Hematopoietic multipotent progenitor cell treated with erythropoietin and hydrocortisone succinate and interleukin-3 and kit ligand, for 15 days (in vitro differentiated cells): ENCODE results near the gene CKS2.
"Not testable (repeated sequence)": the region's sequence is repeated elsewhere in the genome, so short reads cannot be mapped to it uniquely, and the experiment has no call there.

ENCODE experiments used
- DNase-seq: peaks from one replicate; pipeline ENCODE4 v3.0.0-alpha.2; 2015; ENCODE audit warnings: low spot score

The CKS2 gene

GRCh38 chr9:89311346-89312221 lies 589 bp downstream of the CKS2 start:
- DNase-seq = peak; percentile 17

GRCh38 chr9:89312222-89312571 lies 1.2 kb downstream of the CKS2 start:
- peak; percentile 68 for DNase-seq

GRCh38 chr9:89313842-89314241 lies 2.8 kb downstream of the CKS2 start:
- peak; percentile 16 for DNase-seq

GRCh38 chr9:89314955-89315354 lies 4.0 kb downstream of the CKS2 start:
- no peak for DNase-seq

- DNase-seq = no peak
These were observed 4.5 kb downstream of the CKS2 start for GRCh38 chr9:89315482-89315881.

GRCh38 chr9:89317282-89317681 lies 6.3 kb downstream of the CKS2 start:
- DNase-seq = no peak

GRCh38 chr9:89318123-89319014 lies 7.4 kb downstream of the CKS2 start, which contains the start of gene SECISBP2:
Gene SECISBP2, plus strand, starts transcription at chr9:89318500. Its CDS starts 77 bp downstream, at chr9:89318577.
- peak; percentile 92 for DNase-seq

GRCh38 chr9:89319015-89319905 lies 8.3 kb downstream of the CKS2 start:
- DNase-seq = peak; percentile 16

GRCh38 chr9:89323390-89323789 lies 12.4 kb downstream of the CKS2 start:
- no peak for DNase-seq

GRCh38 chr9:89325733-89326132 lies 14.7 kb downstream of the CKS2 start:
- no peak for DNase-seq

GRCh38 chr9:89328064-89328463 lies 17.1 kb downstream of the CKS2 start:
- DNase-seq = no peak

GRCh38 chr9:89329917-89330316 lies 18.9 kb downstream of the CKS2 start:
- DNase-seq = no peak

- no peak for DNase-seq
These were observed 19.5 kb downstream of the CKS2 start for GRCh38 chr9:89330513-89330912.

- no peak for DNase-seq
These were observed 28.8 kb downstream of the CKS2 start for GRCh38 chr9:89339807-89340206.

- no peak for DNase-seq
These were observed 29.3 kb downstream of the CKS2 start for GRCh38 chr9:89340332-89340731.

GRCh38 chr9:89342213-89342612 lies 31.2 kb downstream of the CKS2 start:
- DNase-seq = no peak

- DNase-seq = no peak
These were observed 32.0 kb downstream of the CKS2 start for GRCh38 chr9:89342948-89343347.

GRCh38 chr9:89343812-89344211 lies 32.8 kb downstream of the CKS2 start:
- not testable (repeated sequence) for DNase-seq

- DNase-seq = no peak
These were observed 34.5 kb downstream of the CKS2 start for GRCh38 chr9:89345476-89345875.

- DNase-seq = no peak
These were observed 35.7 kb downstream of the CKS2 start for GRCh38 chr9:89346696-89347095.

GRCh38 chr9:89347651-89348050 lies 36.7 kb downstream of the CKS2 start:
- DNase-seq = no peak

- no peak for DNase-seq
These were observed 38.6 kb downstream of the CKS2 start for GRCh38 chr9:89349607-89350006.
